Measurements from ENCODE around the gene LRMDA.

Gene LRMDA

DNA sequence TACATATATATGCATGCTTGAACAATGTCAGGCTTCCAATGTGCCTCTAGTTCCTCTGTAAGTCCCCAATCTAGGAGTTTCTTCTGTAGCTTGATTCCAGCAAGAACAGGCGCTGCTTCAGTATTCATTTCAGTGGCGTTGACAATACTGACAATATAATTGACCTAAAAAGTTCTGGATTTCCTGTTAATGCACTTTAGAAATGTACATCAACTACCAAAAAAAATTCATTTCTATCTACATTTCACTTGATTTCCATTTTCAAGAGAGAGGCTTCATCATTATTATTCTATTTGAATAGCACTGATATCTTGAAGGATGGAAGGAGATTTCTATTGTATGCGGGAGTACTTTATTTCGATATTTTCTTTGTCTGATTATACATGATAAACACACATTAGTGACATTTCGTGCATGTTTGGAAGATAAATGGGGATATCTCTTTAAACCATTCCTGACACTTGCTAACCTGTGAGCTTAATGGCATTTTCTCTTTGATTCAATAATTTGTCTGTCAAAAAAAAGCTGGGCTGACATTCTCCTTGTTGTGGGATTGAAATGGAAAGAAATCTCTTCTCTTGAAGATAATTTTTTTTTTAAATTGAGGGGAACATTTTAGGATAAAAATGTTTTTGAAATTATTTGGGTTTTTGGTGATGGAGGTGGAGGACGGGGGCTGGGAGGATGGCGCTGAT lies 568.2 kb downstream of the LRMDA start:
- DNase-seq (ENCODE audit: low read depth) = no peak

DNA sequence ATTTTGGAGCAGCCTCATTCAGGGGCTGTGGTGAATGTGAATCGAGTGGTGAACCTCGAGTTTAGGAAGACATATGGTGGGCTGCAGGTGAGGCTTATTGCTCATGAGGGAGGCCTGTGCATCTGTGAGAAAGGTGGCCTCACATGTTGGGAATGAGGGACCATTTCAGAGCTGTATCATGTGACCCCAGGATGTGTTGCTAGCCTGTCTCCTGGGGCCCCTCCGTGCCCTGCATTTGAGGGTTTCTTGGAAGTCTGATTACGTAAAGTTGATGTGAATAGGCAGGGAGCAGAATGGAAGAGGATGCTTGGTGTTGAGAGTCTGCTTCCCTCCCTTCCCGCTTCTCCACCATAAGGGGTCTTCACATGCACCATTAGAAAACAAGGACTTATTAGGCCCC lies 569.1 kb downstream of the LRMDA start:
- DNase-seq (ENCODE audit: low read depth) = no peak

- no peak for DNase-seq (ENCODE audit: low read depth)
Measured at GRCh38 chr10:76001019-76001418, 569.6 kb downstream of the LRMDA start.

GRCh38 chr10:76001461-76001860 lies 570.0 kb downstream of the LRMDA start:
- no peak for DNase-seq (ENCODE audit: low read depth)

DNA sequence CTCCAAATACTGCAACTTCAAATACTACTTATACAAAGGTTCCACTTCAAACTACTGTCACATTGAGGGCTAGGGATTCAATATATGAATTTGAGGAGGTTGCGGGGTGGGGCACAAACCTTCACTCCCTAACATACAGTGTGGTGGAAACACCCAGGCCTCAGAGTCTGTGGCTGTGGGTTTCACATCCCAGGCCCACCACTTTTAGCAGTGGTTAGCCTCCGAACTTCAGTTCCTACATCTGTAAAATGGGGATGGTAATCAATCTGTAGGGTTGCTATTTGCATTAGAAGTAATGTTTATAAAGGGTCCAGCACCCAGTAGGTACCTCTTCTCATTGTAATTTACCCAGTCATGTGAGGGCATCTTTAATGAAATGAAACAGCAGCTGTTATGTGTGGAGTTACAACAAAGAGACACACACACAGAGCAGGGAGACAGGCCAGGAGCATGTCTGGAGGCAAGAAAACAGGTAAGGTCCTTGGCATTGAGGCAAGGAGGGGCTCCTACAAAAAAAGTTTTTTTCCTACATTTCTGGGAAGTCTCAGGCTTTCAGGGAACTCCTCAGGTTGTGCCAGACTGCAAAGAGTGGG lies 570.9 kb downstream of the LRMDA start:
- no peak for DNase-seq (ENCODE audit: low read depth)

- DNase-seq (ENCODE audit: low read depth) = no peak
Measured at GRCh38 chr10:76007667-76008181, 576.3 kb downstream of the LRMDA start.

GRCh38 chr10:76009531-76009930 lies 578.1 kb downstream of the LRMDA start:
- no peak for DNase-seq (ENCODE audit: low read depth)

GRCh38 chr10:76010703-76011102 lies 579.3 kb downstream of the LRMDA start:
- no peak for DNase-seq (ENCODE audit: low read depth)

- no peak for DNase-seq (ENCODE audit: low read depth)
Measured at GRCh38 chr10:76012716-76013327, 581.4 kb downstream of the LRMDA start.

GRCh38 chr10:76015245-76015644 lies 583.8 kb downstream of the LRMDA start:
- no peak for DNase-seq (ENCODE audit: low read depth)

GRCh38 chr10:76017026-76017732 lies 585.8 kb downstream of the LRMDA start:
- DNase-seq (ENCODE audit: low read depth) = no peak

GRCh38 chr10:76017733-76018433 lies 586.5 kb downstream of the LRMDA start:
- no peak for DNase-seq (ENCODE audit: low read depth)

DNA sequence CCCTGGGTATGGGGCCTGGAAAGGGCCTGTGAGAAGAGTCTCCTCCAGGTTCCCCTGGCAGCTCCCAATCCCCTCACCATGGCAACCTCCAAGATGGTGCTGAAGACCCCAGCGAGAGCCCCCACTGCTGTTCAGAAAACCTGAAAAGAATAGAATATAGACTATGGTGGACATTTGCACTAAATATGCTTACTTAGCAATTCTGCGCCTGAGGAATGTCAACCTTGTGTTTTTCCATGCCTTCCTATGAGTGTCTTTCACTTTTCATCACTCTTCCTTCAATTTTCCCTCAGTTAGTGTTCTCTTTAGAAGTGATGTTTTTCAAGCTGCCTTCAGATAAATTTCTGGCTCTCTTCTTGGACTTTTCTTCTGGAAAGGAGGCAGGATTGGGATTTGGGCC lies 589.2 kb downstream of the LRMDA start:
- DNase-seq (ENCODE audit: low read depth) = no peak

DNA sequence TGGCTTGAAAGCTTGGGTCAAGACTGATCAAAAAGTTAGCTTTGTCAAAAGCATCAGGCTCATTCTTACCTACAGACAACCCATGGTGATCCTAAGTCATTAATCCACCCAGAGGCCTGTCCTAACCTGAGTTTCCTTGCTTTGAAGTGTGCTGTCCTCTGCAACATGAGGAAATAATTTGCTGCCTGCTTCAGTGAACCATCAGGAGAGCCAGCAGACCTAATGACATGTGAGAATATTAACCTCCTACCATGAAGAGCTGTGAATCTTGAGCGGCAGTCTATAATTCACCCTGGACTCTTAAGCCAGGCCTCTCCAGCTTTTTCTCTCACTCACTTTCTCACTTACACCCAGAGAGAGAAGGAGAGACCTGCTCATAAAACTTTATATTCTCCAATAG lies 590.0 kb downstream of the LRMDA start:
- DNase-seq (ENCODE audit: low read depth) = no peak

- DNase-seq (ENCODE audit: low read depth) = no peak
Measured at GRCh38 chr10:76022366-76022765, 590.9 kb downstream of the LRMDA start.

DNA sequence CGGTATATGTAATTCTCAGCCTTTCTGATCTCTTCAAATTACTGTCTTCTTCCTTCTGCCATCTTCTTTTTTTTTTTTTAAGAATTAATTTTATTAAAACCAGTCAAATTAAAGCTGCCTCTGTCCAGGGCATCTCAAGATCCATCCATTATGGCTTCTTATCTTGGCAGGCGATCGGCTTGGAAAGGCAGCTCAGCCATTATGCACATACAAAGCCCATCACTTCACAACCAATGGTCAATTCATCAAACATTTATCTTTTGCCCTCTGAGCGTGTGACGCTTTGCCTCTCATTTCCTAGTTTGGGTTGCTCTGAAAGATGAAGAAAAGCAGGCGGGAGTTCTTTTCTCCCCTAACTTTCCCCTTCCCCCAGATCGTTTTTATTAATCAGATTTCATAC lies 591.6 kb downstream of the LRMDA start:
- no peak for DNase-seq (ENCODE audit: low read depth)

DNA sequence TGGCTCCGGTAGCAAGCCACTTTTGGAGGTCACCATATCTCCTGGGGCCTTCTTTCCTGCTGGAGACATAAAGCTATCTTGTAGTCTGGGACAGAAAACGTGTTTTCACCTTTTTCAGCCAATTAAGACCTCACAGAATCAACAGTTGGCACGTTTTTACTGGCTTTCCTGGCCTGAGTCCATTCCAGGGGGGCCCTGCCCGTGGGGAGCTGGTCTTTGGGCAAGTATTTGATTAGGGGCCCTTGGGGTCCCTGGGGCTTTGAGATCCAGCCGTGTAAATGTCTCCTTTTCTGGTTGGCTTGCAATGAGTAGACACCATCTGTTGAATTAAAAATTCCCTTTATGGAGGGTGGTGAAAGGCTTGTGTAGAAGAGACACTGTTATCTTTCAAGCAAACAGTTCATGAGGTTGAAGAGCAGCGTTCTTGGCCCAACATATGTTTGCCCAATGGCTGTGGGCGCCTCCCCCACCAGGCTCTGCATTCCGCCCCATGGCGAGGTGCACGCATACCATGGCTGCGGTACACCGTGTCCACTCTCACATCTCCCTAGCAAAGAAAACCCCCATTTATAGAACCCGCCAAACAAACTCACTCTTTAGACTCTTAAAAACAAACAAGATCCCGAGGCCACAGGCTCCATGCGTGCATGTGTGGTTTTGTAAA lies 593.2 kb downstream of the LRMDA start:
- DNase-seq (ENCODE audit: low read depth) = no peak

DNA sequence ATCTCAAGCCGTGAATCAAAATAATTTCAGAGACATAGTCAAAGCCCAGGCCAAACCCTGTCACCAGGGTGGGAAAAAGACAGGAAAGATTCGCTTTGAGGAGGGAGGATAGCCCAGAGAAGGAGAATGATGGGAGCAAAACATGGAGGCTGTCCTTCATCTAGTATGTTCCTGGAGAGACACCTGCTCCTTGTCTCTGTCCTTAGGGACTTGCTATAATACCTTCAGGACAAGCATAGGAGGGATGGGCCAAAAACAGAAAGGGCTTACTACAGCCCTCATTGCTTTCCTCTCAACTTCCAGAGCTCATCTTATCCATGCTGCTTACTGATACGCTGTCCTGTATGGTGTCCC lies 593.7 kb downstream of the LRMDA start:
- no peak for DNase-seq (ENCODE audit: low read depth)

DNA sequence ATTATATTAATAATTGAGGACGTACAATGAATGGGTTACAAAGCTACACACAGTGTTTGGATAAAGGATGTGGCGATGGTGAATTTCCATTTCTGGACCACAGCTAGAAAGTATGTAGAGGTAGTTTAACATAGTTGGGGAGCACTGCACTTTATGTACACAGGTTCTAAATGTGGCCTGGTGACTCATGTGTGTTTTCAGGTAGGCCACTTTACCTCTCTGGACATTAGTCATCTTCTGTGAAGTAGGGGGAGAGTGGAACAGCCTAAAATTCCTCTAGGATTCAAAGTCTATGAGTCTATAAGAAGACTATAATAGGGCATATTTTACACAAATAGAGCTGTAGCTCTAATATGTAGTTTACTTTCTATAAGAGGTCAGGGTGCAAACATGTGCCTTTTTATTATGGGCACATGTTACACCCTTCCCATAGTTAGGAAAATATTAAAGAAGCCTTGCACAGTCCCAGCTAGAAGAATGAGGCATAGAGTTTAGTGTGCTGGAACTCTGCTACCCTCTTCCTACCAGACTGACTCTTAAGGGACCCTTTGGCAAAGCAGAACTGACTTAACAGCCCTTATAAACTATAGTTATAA lies 594.9 kb downstream of the LRMDA start:
- no peak for DNase-seq (ENCODE audit: low read depth)

GRCh38 chr10:76026905-76027304 lies 595.5 kb downstream of the LRMDA start:
- DNase-seq (ENCODE audit: low read depth) = no peak

- no peak for DNase-seq (ENCODE audit: low read depth)
Measured at GRCh38 chr10:76029782-76030181, 598.4 kb downstream of the LRMDA start.

All from activated T-cell treated with anti-CD3 and anti-CD28 coated beads for 24 hours (primary cell).